Keratinocyte (primary cell): ENCODE results near the gene HEATR9. TPM values are rescaled to one million over a fixed set of nuclear protein-coding genes. Genes with fewer than 3 reads are reported as not detected.

Experiments
- DNase-seq: peaks from one replicate; pipeline ENCODE4 v3.0.0-alpha.2; 2011; ENCODE audit warnings: low read depth, missing footprints, low spot score
- FAIRE-seq: peaks from 2 replicates; lab custom pipeline; 2011; peaks lifted over from hg19 to GRCh38; lab: Jason Lieb, UNC
- H2AFZ ChIP-seq: 2 replicates; pipeline ENCODE4 v1.6.0; 2012; ENCODE audit warnings: low read length, control low read depth, inconsistent platforms; ENCODE audit not compliant: control insufficient read depth
- H3K27ac ChIP-seq: 2 replicates; pipeline ENCODE4 v1.5.1; 2011; ENCODE audit warnings: low read length; ENCODE audit not compliant: control insufficient read depth, insufficient read depth
- H3K27me3 ChIP-seq: 3 replicates; pipeline ENCODE4 v1.6.0; 2011; ENCODE audit warnings: low read length; ENCODE audit not compliant: control insufficient read depth, insufficient read depth; ENCODE audit errors: extremely low read depth
- H3K36me3 ChIP-seq, 2 experiments: 2 replicates in 1 of 2; 3 replicates in 1 of 2; pipeline ENCODE4 v1.5.1; 2011; ENCODE audit warnings: low read length in 2 of 2, mild to moderate bottlenecking in 1 of 2; ENCODE audit not compliant: control insufficient read depth in 2 of 2, insufficient read depth in 2 of 2; ENCODE audit errors: extremely low read depth in 1 of 2
- H3K4me1 ChIP-seq: 3 replicates; pipeline ENCODE4 v1.5.1; 2011; ENCODE audit warnings: low read length; ENCODE audit not compliant: control insufficient read depth, insufficient read depth; ENCODE audit errors: extremely low read depth
- H3K4me2 ChIP-seq: 3 replicates; pipeline ENCODE4 v1.6.0; 2011; ENCODE audit warnings: low read depth, low read length; ENCODE audit not compliant: control insufficient read depth, insufficient read depth; ENCODE audit errors: extremely low read depth
- H3K4me3 ChIP-seq, 3 experiments: fragments of 200-600 bp in 1 of 3; sonication (generic) in 1 of 3; 2 replicates in 2 of 3; 3 replicates in 1 of 3; pipeline ENCODE4 v1.5.1; 2011 to 2016; ENCODE audit warnings: low read length in 3 of 3, mild to moderate bottlenecking in 3 of 3, control low read depth in 2 of 3, inconsistent platforms in 1 of 3, low read depth in 1 of 3, mixed read lengths in 1 of 3, mixed run types in 1 of 3, moderate library complexity in 1 of 3; ENCODE audit not compliant: control insufficient read depth in 2 of 3, insufficient read depth in 2 of 3; ENCODE audit errors: extremely low read depth in 1 of 3
- H3K79me2 ChIP-seq: 2 replicates; pipeline ENCODE4 v1.6.0; 2012; ENCODE audit warnings: low read length; ENCODE audit not compliant: control insufficient read depth, insufficient read depth
- H3K9ac ChIP-seq: 3 replicates; pipeline ENCODE4 v1.6.0; 2011; ENCODE audit warnings: low read length; ENCODE audit not compliant: control insufficient read depth, insufficient read depth; ENCODE audit errors: extremely low read depth
- H3K9me1 ChIP-seq: 3 replicates; pipeline ENCODE4 v1.6.0; 2011; ENCODE audit warnings: low read length; ENCODE audit not compliant: control insufficient read depth, insufficient read depth; ENCODE audit errors: extremely low read depth
- H3K9me3 ChIP-seq: 2 replicates; pipeline ENCODE4 v1.5.1; 2012; ENCODE audit warnings: low read depth, low read length; ENCODE audit not compliant: control insufficient read depth
- H4K20me1 ChIP-seq: 3 replicates; pipeline ENCODE4 v1.6.0; 2011; ENCODE audit warnings: low read length; ENCODE audit not compliant: control insufficient read depth, insufficient read depth; ENCODE audit errors: extremely low read depth
- EZH2 ChIP-seq: IDR thresholded peaks from one replicate; pipeline ENCODE4 v1.6.1; 2012; ENCODE audit warnings: inconsistent platforms, mild to moderate bottlenecking, low read length, moderate library complexity
- dilution Hi-C: fragments of 300-500 bp; cut with MboI; formaldehyde crosslinking; loops from one replicate; pipeline ENCODE4 v1.7.0; 2020; ENCODE audit warnings: low sequenced_read_pairs; ENCODE audit not compliant: extremely low pct_ligation_motif_present
- polyA plus RNA-seq, 5 experiments: library from polyadenylated mRNA; depleted of rRNA in 3 of 5; stranded (reverse) in 3 of 5; stranded (forward) in 1 of 5; unstranded in 1 of 5; fragments of >200 nt; gene quantifications; 1 replicate in 1 of 5; 2 replicates in 3 of 5; 3 replicates in 1 of 5; pipeline versions ENCODE4 v1.2.1 to v1.2.3, GENCODE V29; 2011 to 2012; ENCODE audit warnings: missing spikeins in 2 of 5, low read depth in 1 of 5, low replicate concordance in 1 of 5
- TF ChIP-seq, protein P1 (sequence below), 3 experiments: IDR thresholded peaks in 1 of 3; conservative IDR thresholded peaks in 1 of 3; optimal IDR thresholded peaks in 1 of 3; 2 replicates in 2 of 3; 3 replicates in 1 of 3; pipeline versions ENCODE3 to v1.5.1; 2011; ENCODE audit warnings: low read length in 3 of 3, mild to moderate bottlenecking in 3 of 3, moderate library complexity in 2 of 3, control low read depth in 1 of 3, inconsistent platforms in 1 of 3; ENCODE audit not compliant: insufficient read depth in 2 of 3; ENCODE audit errors: extremely low read depth in 1 of 3

Gene HEATR9
- polyA plus RNA-seq, 1 donor (not counting 4 experiments of a cell fraction or from before 2014, with no cell fraction given), result not detected

DNA sequence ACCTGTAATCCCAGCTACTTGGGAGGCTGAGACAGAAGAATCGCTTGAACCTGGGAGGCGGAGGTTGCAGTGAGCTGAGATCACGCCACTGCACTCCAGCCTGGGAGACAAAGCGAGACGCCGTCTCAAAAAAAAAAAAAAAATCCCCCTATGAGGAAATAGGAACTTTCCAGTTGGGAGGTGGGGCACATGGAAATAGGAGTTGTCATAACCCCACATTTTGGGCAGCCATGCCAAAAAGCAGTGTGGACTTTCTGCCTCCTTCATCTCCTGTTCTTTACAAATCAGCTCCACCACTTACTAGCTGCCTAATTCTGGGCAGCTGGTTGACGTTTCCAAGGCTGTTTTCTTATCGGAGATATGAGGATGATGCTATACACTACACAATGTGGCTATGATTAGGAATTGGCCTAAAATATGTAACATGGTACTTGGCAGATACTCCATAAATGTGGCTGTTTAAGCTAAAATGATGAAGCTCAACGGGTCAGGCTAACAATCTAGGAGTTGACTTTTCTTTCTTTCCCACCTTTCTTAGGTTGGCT lies 33.0 kb upstream of the HEATR9 start:
- FAIRE-seq (no peak), DNase-seq (no peak)
- Histone ChIP-seq H3K4me2 (no peak overlapping the region), H3K27me3 (peaks cover 4% of the 10 kb centered on the region), H4K20me1 (no peaks in the 10 kb centered on the region), H3K4me1 (peaks cover 32% of the 10 kb centered on the region), H3K9ac (no peak overlapping the region), H2AFZ (no peak overlapping the region), H3K79me2 (no peaks in the 10 kb centered on the region), H3K4me3 (no peak overlapping the region), H3K36me3 (no peaks in the 10 kb centered on the region), H3K9me3 (no peaks in the 10 kb centered on the region), H3K27ac (no peak overlapping the region), H3K9me1 (no peaks in the 10 kb centered on the region)
- no peak for TF ChIP-seq EZH2
- TF ChIP-seq, protein P1, sequence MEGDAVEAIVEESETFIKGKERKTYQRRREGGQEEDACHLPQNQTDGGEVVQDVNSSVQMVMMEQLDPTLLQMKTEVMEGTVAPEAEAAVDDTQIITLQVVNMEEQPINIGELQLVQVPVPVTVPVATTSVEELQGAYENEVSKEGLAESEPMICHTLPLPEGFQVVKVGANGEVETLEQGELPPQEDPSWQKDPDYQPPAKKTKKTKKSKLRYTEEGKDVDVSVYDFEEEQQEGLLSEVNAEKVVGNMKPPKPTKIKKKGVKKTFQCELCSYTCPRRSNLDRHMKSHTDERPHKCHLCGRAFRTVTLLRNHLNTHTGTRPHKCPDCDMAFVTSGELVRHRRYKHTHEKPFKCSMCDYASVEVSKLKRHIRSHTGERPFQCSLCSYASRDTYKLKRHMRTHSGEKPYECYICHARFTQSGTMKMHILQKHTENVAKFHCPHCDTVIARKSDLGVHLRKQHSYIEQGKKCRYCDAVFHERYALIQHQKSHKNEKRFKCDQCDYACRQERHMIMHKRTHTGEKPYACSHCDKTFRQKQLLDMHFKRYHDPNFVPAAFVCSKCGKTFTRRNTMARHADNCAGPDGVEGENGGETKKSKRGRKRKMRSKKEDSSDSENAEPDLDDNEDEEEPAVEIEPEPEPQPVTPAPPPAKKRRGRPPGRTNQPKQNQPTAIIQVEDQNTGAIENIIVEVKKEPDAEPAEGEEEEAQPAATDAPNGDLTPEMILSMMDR (optimal IDR thresholded peaks at IDR 0.05 in 1 of 3, IDR thresholded peaks at IDR 0.05 in 1 of 3, conservative IDR thresholded peaks at IDR 0.05 in 1 of 3; ENCODE audit: extremely low read depth in 1 of 3, insufficient read depth in 2 of 3, low read length in 3 of 3), result no peak
- dilution Hi-C loops, result no loop called here

DNA sequence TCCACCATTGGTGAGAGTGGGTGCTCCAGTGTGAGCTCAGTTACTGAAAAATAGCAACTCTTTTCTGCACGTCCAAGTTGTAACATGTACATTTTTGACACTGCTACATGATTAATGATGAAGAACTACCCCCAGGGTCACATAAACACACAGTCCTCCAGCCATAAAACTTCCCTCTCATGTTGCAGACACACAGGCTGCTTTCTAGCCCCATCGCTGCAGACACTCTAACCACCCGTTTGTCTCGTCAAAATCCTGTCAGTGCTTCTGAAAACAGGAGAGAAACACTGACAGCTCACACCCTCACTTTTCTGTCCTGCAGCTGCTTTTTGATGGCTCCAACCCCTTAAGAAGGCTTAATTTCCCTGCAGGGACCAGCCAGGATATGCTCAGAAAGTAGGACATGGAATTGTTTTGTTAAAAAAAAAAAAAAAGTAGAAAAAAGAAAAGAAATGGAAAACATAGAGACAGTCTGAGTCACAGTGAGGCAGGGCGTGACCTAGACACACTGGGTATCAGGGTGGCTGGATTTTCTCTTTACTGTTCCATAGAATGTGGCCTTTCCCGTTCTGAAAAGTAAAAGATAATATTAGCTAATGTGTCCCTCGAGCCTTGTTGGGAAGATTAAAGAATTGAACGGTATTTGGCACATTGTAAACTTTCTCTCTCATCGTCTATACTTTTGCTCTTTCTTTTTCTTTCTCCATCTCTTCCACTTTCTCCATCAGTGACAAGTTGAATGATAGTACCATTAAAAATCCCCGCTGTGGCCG lies 32.2 kb upstream of the HEATR9 start:
- no peaks in the 10 kb centered on the region for H3K27me3 ChIP-seq
- TF ChIP-seq, protein P1 (optimal IDR thresholded peaks at IDR 0.05 in 1 of 3, IDR thresholded peaks at IDR 0.05 in 1 of 3, conservative IDR thresholded peaks at IDR 0.05 in 1 of 3; ENCODE audit: extremely low read depth in 1 of 3, insufficient read depth in 2 of 3, low read length in 3 of 3), result no peak
- no peak for TF ChIP-seq EZH2
- H3K9ac ChIP-seq, result peak overlapping the region; percentile 16
- H3K9me1 ChIP-seq, result no peaks in the 10 kb centered on the region
- DNase-seq (no peak), FAIRE-seq (no peak)
- peak overlapping the region; percentile 24 for H2AFZ ChIP-seq
- H3K4me2 ChIP-seq, result peak overlapping the region; percentile 80
- no peaks in the 10 kb centered on the region for H3K79me2 ChIP-seq
- H3K27ac ChIP-seq, result peak overlapping the region; percentile 34
- dilution Hi-C loops, result no loop called here
- no peaks in the 10 kb centered on the region for H3K9me3 ChIP-seq
- H3K4me3 ChIP-seq, result peak overlapping the region in 2 of 3 experiments; percentile 16 to 21
- H3K4me1 ChIP-seq, result peaks cover 32% of the 10 kb centered on the region
- H4K20me1 ChIP-seq, result no peaks in the 10 kb centered on the region
- H3K36me3 ChIP-seq, result no peaks in the 10 kb centered on the region
